ENCODE data around the gene PRSS58.

The PRSS58 gene

GRCh38 chr7:142279601-142280000, 21.7 kb upstream of the PRSS58 start:
- Histone ChIP-seq H3K4me1 (ENCODE audit: control insufficient read depth, insufficient read depth, low read length, poor library complexity, severe bottlenecking) (no peaks in the 10 kb centered on the region), H3K4me3 (ENCODE audit: extremely low read depth, insufficient read depth, low read length, poor library complexity, severe bottlenecking) (no peak overlapping the region), H3K9me3 (ENCODE audit: control insufficient read depth, low read length) (no peaks in the 10 kb centered on the region), H3K27ac (ENCODE audit: low read depth, low read length, severe bottlenecking) (no peak overlapping the region), H3K36me3 (ENCODE audit: control insufficient read depth, insufficient read depth, low read length) (no peaks in the 10 kb centered on the region)
- WGBS, 2 experiments (ENCODE audit: insufficient coverage in 2 of 2) = 100% methylated on average over 1 of the region's 1 CpG

- no peak overlapping the region for H3K27ac ChIP-seq (ENCODE audit: low read depth, low read length, severe bottlenecking)
- no peaks in the 10 kb centered on the region for H3K4me1 ChIP-seq (ENCODE audit: control insufficient read depth, insufficient read depth, low read length, poor library complexity, severe bottlenecking)
- 80% methylated on average over 1 of the region's 3 CpGs; no CpG with 5 or more reads in 1 of the 2 experiments for WGBS, 2 experiments (ENCODE audit: insufficient coverage in 2 of 2)
- no peaks in the 10 kb centered on the region for H3K9me3 ChIP-seq (ENCODE audit: control insufficient read depth, low read length)
- no peaks in the 10 kb centered on the region for H3K36me3 ChIP-seq (ENCODE audit: control insufficient read depth, insufficient read depth, low read length)
- no peak overlapping the region for H3K4me3 ChIP-seq (ENCODE audit: extremely low read depth, insufficient read depth, low read length, poor library complexity, severe bottlenecking)
Measured at GRCh38 chr7:142275028-142275427, 17.2 kb upstream of the PRSS58 start.

- no peaks in the 10 kb centered on the region for H3K4me1 ChIP-seq (ENCODE audit: control insufficient read depth, insufficient read depth, low read length, poor library complexity, severe bottlenecking)
- WGBS, 2 experiments (ENCODE audit: insufficient coverage in 2 of 2) = 67 to 75% methylated on average over 1 of the region's 2 CpGs
- H3K4me3 ChIP-seq (ENCODE audit: extremely low read depth, insufficient read depth, low read length, poor library complexity, severe bottlenecking) = no peak overlapping the region
- H3K36me3 ChIP-seq (ENCODE audit: control insufficient read depth, insufficient read depth, low read length) = no peaks in the 10 kb centered on the region
- no peaks in the 10 kb centered on the region for H3K9me3 ChIP-seq (ENCODE audit: control insufficient read depth, low read length)
- H3K27ac ChIP-seq (ENCODE audit: low read depth, low read length, severe bottlenecking) = no peak overlapping the region
Measured at GRCh38 chr7:142272841-142273240, 15.0 kb upstream of the PRSS58 start.

- 89 to 90% methylated on average over 1 to 2 of the region's 8 CpGs for WGBS, 2 experiments (ENCODE audit: insufficient coverage in 2 of 2)
- peaks cover 5% of the 10 kb centered on the region for H3K4me1 ChIP-seq (ENCODE audit: control insufficient read depth, insufficient read depth, low read length, poor library complexity, severe bottlenecking)
- no peak overlapping the region for H3K27ac ChIP-seq (ENCODE audit: low read depth, low read length, severe bottlenecking)
- H3K36me3 ChIP-seq (ENCODE audit: control insufficient read depth, insufficient read depth, low read length) = no peaks in the 10 kb centered on the region
- no peaks in the 10 kb centered on the region for H3K9me3 ChIP-seq (ENCODE audit: control insufficient read depth, low read length)
- H3K4me3 ChIP-seq (ENCODE audit: extremely low read depth, insufficient read depth, low read length, poor library complexity, severe bottlenecking) = no peak overlapping the region
Measured at GRCh38 chr7:142263598-142264380, 5.9 kb upstream of the PRSS58 start.

GRCh38 chr7:142250705-142251104, 7.2 kb downstream of the PRSS58 start:
- WGBS, 2 experiments (ENCODE audit: insufficient coverage in 2 of 2) = 73% methylated on average over 2 of the region's 2 CpGs; no CpG with 5 or more reads in 1 of the 2 experiments
- H3K4me3 ChIP-seq (ENCODE audit: extremely low read depth, insufficient read depth, low read length, poor library complexity, severe bottlenecking) = no peak overlapping the region

GRCh38 chr7:142249918-142250317, 7.9 kb downstream of the PRSS58 start:
- Histone ChIP-seq H3K4me3 (ENCODE audit: extremely low read depth, insufficient read depth, low read length, poor library complexity, severe bottlenecking) (no peak overlapping the region), H3K4me1 (ENCODE audit: control insufficient read depth, insufficient read depth, low read length, poor library complexity, severe bottlenecking) (peaks cover 10% of the 10 kb centered on the region), H3K27ac (ENCODE audit: low read depth, low read length, severe bottlenecking) (no peak overlapping the region), H3K9me3 (ENCODE audit: control insufficient read depth, low read length) (no peaks in the 10 kb centered on the region), H3K36me3 (ENCODE audit: control insufficient read depth, insufficient read depth, low read length) (no peaks in the 10 kb centered on the region)

More at GRCh38 chr7:142250705-142251104, 7.2 kb downstream of the PRSS58 start:
- Histone ChIP-seq H3K9me3 (ENCODE audit: control insufficient read depth, low read length) (no peaks in the 10 kb centered on the region), H3K36me3 (ENCODE audit: control insufficient read depth, insufficient read depth, low read length) (no peaks in the 10 kb centered on the region), H3K4me1 (ENCODE audit: control insufficient read depth, insufficient read depth, low read length, poor library complexity, severe bottlenecking) (peaks cover 10% of the 10 kb centered on the region), H3K27ac (ENCODE audit: low read depth, low read length, severe bottlenecking) (no peak overlapping the region)

- Histone ChIP-seq H3K4me1 (ENCODE audit: control insufficient read depth, insufficient read depth, low read length, poor library complexity, severe bottlenecking) (peaks cover 10% of the 10 kb centered on the region), H3K4me3 (ENCODE audit: extremely low read depth, insufficient read depth, low read length, poor library complexity, severe bottlenecking) (no peak overlapping the region), H3K9me3 (ENCODE audit: control insufficient read depth, low read length) (no peaks in the 10 kb centered on the region), H3K36me3 (ENCODE audit: control insufficient read depth, insufficient read depth, low read length) (no peaks in the 10 kb centered on the region), H3K27ac (ENCODE audit: low read depth, low read length, severe bottlenecking) (no peak overlapping the region)
- 85 to 94% methylated on average over 4 of the region's 7 CpGs for whole genome bisulfite sequencing, 2 experiments (ENCODE audit: insufficient coverage in 2 of 2)
Measured at GRCh38 chr7:142248166-142249160, 9.4 kb downstream of the PRSS58 start.

- Histone ChIP-seq H3K36me3 (ENCODE audit: control insufficient read depth, insufficient read depth, low read length) (no peaks in the 10 kb centered on the region), H3K27ac (ENCODE audit: low read depth, low read length, severe bottlenecking) (no peak overlapping the region), H3K9me3 (ENCODE audit: control insufficient read depth, low read length) (no peaks in the 10 kb centered on the region), H3K4me1 (ENCODE audit: control insufficient read depth, insufficient read depth, low read length, poor library complexity, severe bottlenecking) (peaks cover 3% of the 10 kb centered on the region), H3K4me3 (ENCODE audit: extremely low read depth, insufficient read depth, low read length, poor library complexity, severe bottlenecking) (no peak overlapping the region)
- 87 to 92% methylated on average over 8 to 10 of the region's 10 CpGs for WGBS, 2 experiments (ENCODE audit: insufficient coverage in 2 of 2)
Measured at GRCh38 chr7:142243823-142244222, 14.0 kb downstream of the PRSS58 start.

- Histone ChIP-seq H3K36me3 (ENCODE audit: control insufficient read depth, insufficient read depth, low read length) (no peaks in the 10 kb centered on the region), H3K4me1 (ENCODE audit: control insufficient read depth, insufficient read depth, low read length, poor library complexity, severe bottlenecking) (peaks cover 3% of the 10 kb centered on the region), H3K9me3 (ENCODE audit: control insufficient read depth, low read length) (no peaks in the 10 kb centered on the region), H3K27ac (ENCODE audit: low read depth, low read length, severe bottlenecking) (no peak overlapping the region), H3K4me3 (ENCODE audit: extremely low read depth, insufficient read depth, low read length, poor library complexity, severe bottlenecking) (no peak overlapping the region)
- WGBS, 2 experiments (ENCODE audit: insufficient coverage in 2 of 2) = no CpG with 5 or more reads among the region's 4 CpGs
Measured at GRCh38 chr7:142240546-142240945, 17.3 kb downstream of the PRSS58 start.

- H3K4me3 ChIP-seq (ENCODE audit: extremely low read depth, insufficient read depth, low read length, poor library complexity, severe bottlenecking) = no peak overlapping the region
- WGBS, 2 experiments (ENCODE audit: insufficient coverage in 2 of 2) = 53 to 55% methylated on average over 6 to 7 of the region's 7 CpGs
- no peak overlapping the region for H3K27ac ChIP-seq (ENCODE audit: low read depth, low read length, severe bottlenecking)
- H3K36me3 ChIP-seq (ENCODE audit: control insufficient read depth, insufficient read depth, low read length) = no peaks in the 10 kb centered on the region
- H3K9me3 ChIP-seq (ENCODE audit: control insufficient read depth, low read length) = no peaks in the 10 kb centered on the region
- H3K4me1 ChIP-seq (ENCODE audit: control insufficient read depth, insufficient read depth, low read length, poor library complexity, severe bottlenecking) = no peaks in the 10 kb centered on the region
Measured at GRCh38 chr7:142231716-142232115, 26.1 kb downstream of the PRSS58 start.

Data from mesodermal cell (in vitro differentiated cells).